Stimulated activated memory B cell treated with anti-CD40 and anti-IgM and Interleukin-4, amounts not matched to agents 10 μg/mL and 1 μg/mL and 100 μg/mL, for 72 hours (primary cell): ENCODE data around the gene TMEM178B.

ENCODE experiments used
- ATAC-seq: fragments of 150-1000 bp; cut with Tn5 transposase; 2 replicates; pipeline ENCODE4 v1.10.0; 2021
- H3K27ac Mint-ChIP-seq: one replicate; pipeline ENCODE4 v1.8.0; 2022; ENCODE audit warnings: mild to moderate bottlenecking, mixed read lengths
- H3K27me3 Mint-ChIP-seq: one replicate; pipeline ENCODE4 v1.8.0; 2022; ENCODE audit warnings: mixed read lengths
- H3K36me3 Mint-ChIP-seq: one replicate; pipeline ENCODE4 v1.8.0; 2022; ENCODE audit warnings: mixed read lengths
- H3K4me1 Mint-ChIP-seq: one replicate; pipeline ENCODE4 v1.8.0; 2022; ENCODE audit warnings: mixed read lengths
- H3K4me3 Mint-ChIP-seq: one replicate; pipeline ENCODE4 v1.8.0; 2022; ENCODE audit warnings: mild to moderate bottlenecking, moderate library complexity, mixed read lengths
- H3K9me3 Mint-ChIP-seq: one replicate; pipeline ENCODE4 v1.8.0; 2022; ENCODE audit warnings: mixed read lengths

TMEM178B gene

GRCh38 chr7:141295367-141295895 is 221.6 kb downstream of the TMEM178B start:
- H3K27me3 Mint-ChIP-seq, result peaks cover 2% of the 10 kb centered on the region
- H3K27ac Mint-ChIP-seq, result no peak overlapping the region
- H3K36me3 Mint-ChIP-seq, result no peaks in the 10 kb centered on the region
- no peak for ATAC-seq
- peaks cover under 1% of the 10 kb centered on the region for H3K9me3 Mint-ChIP-seq
- H3K4me3 Mint-ChIP-seq, result no peak overlapping the region
- no peaks in the 10 kb centered on the region for H3K4me1 Mint-ChIP-seq

GRCh38 chr7:141300816-141301215 is 227.0 kb downstream of the TMEM178B start:
- ATAC-seq, result no peak
- no peaks in the 10 kb centered on the region for H3K4me1 Mint-ChIP-seq
- no peak overlapping the region for H3K27ac Mint-ChIP-seq
- H3K9me3 Mint-ChIP-seq, result peaks cover 5% of the 10 kb centered on the region
- H3K36me3 Mint-ChIP-seq, result no peaks in the 10 kb centered on the region
- peaks cover 14% of the 10 kb centered on the region for H3K27me3 Mint-ChIP-seq
- H3K4me3 Mint-ChIP-seq, result no peak overlapping the region

- peaks cover 5% of the 10 kb centered on the region for H3K9me3 Mint-ChIP-seq
- no peak overlapping the region for H3K4me3 Mint-ChIP-seq
- peaks cover 14% of the 10 kb centered on the region for H3K27me3 Mint-ChIP-seq
- no peak overlapping the region for H3K27ac Mint-ChIP-seq
- H3K36me3 Mint-ChIP-seq, result no peaks in the 10 kb centered on the region
- ATAC-seq, result no peak
- H3K4me1 Mint-ChIP-seq, result no peaks in the 10 kb centered on the region
Observed at GRCh38 chr7:141301544-141301943, 227.7 kb downstream of the TMEM178B start.

- Mint-ChIP-seq H3K4me1 (no peaks in the 10 kb centered on the region), H3K36me3 (no peaks in the 10 kb centered on the region), H3K27me3 (peaks cover 14% of the 10 kb centered on the region), H3K9me3 (peaks cover 5% of the 10 kb centered on the region), H3K4me3 (no peak overlapping the region), H3K27ac (no peak overlapping the region)
- ATAC-seq, result no peak
Observed at GRCh38 chr7:141302617-141303016, 228.8 kb downstream of the TMEM178B start.

GRCh38 chr7:141304291-141304690 is 230.4 kb downstream of the TMEM178B start:
- Mint-ChIP-seq H3K9me3 (peaks cover 5% of the 10 kb centered on the region), H3K27me3 (peaks cover 14% of the 10 kb centered on the region), H3K4me3 (no peak overlapping the region), H3K27ac (no peak overlapping the region), H3K4me1 (no peaks in the 10 kb centered on the region), H3K36me3 (no peaks in the 10 kb centered on the region)
- no peak for ATAC-seq

- no peaks in the 10 kb centered on the region for H3K4me1 Mint-ChIP-seq
- no peak overlapping the region for H3K27ac Mint-ChIP-seq
- H3K9me3 Mint-ChIP-seq, result no peaks in the 10 kb centered on the region
- no peak overlapping the region for H3K4me3 Mint-ChIP-seq
- no peaks in the 10 kb centered on the region for H3K36me3 Mint-ChIP-seq
- ATAC-seq, result no peak
- H3K27me3 Mint-ChIP-seq, result peaks cover 6% of the 10 kb centered on the region
Observed at GRCh38 chr7:141306081-141306480, 232.2 kb downstream of the TMEM178B start.

GRCh38 chr7:141312395-141312794 is 238.5 kb downstream of the TMEM178B start:
- Mint-ChIP-seq H3K27ac (no peak overlapping the region), H3K4me3 (no peak overlapping the region), H3K27me3 (no peaks in the 10 kb centered on the region), H3K9me3 (no peaks in the 10 kb centered on the region), H3K36me3 (no peaks in the 10 kb centered on the region), H3K4me1 (no peaks in the 10 kb centered on the region)
- ATAC-seq, result no peak

- H3K27ac Mint-ChIP-seq, result no peak overlapping the region
- no peak for ATAC-seq
- no peaks in the 10 kb centered on the region for H3K9me3 Mint-ChIP-seq
- no peaks in the 10 kb centered on the region for H3K27me3 Mint-ChIP-seq
- H3K36me3 Mint-ChIP-seq, result no peaks in the 10 kb centered on the region
- H3K4me3 Mint-ChIP-seq, result no peak overlapping the region
- no peaks in the 10 kb centered on the region for H3K4me1 Mint-ChIP-seq
Observed at GRCh38 chr7:141312828-141313521, 239.1 kb downstream of the TMEM178B start.

GRCh38 chr7:141313896-141314295 is 240.0 kb downstream of the TMEM178B start:
- H3K4me1 Mint-ChIP-seq, result no peaks in the 10 kb centered on the region
- no peak overlapping the region for H3K4me3 Mint-ChIP-seq
- no peaks in the 10 kb centered on the region for H3K36me3 Mint-ChIP-seq

GRCh38 chr7:141317033-141317585 is 243.2 kb downstream of the TMEM178B start:
- ATAC-seq, result no peak
- Mint-ChIP-seq H3K4me3 (no peak overlapping the region), H3K36me3 (no peaks in the 10 kb centered on the region), H3K9me3 (no peaks in the 10 kb centered on the region), H3K27me3 (peaks cover 8% of the 10 kb centered on the region), H3K27ac (no peak overlapping the region), H3K4me1 (no peaks in the 10 kb centered on the region)

More at GRCh38 chr7:141313896-141314295, 240.0 kb downstream of the TMEM178B start:
- Mint-ChIP-seq H3K27me3 (no peaks in the 10 kb centered on the region), H3K27ac (no peak overlapping the region), H3K9me3 (no peaks in the 10 kb centered on the region)
- ATAC-seq, result no peak

- H3K9me3 Mint-ChIP-seq, result peaks cover 4% of the 10 kb centered on the region
- no peak overlapping the region for H3K27ac Mint-ChIP-seq
- H3K27me3 Mint-ChIP-seq, result peaks cover 25% of the 10 kb centered on the region
- no peak overlapping the region for H3K4me3 Mint-ChIP-seq
- H3K4me1 Mint-ChIP-seq, result no peaks in the 10 kb centered on the region
- ATAC-seq, result no peak
- H3K36me3 Mint-ChIP-seq, result no peaks in the 10 kb centered on the region
Observed at GRCh38 chr7:141320287-141320686, 246.4 kb downstream of the TMEM178B start.

GRCh38 chr7:141322383-141322782 is 248.5 kb downstream of the TMEM178B start:
- Mint-ChIP-seq H3K4me1 (no peaks in the 10 kb centered on the region), H3K36me3 (no peaks in the 10 kb centered on the region), H3K9me3 (peaks cover 4% of the 10 kb centered on the region), H3K27ac (no peak overlapping the region), H3K27me3 (peaks cover 25% of the 10 kb centered on the region), H3K4me3 (no peak overlapping the region)
- no peak for ATAC-seq

GRCh38 chr7:141323826-141324225 is 250.0 kb downstream of the TMEM178B start:
- Mint-ChIP-seq H3K36me3 (no peaks in the 10 kb centered on the region), H3K27me3 (peaks cover 25% of the 10 kb centered on the region), H3K4me1 (no peaks in the 10 kb centered on the region), H3K27ac (no peak overlapping the region), H3K9me3 (peaks cover 4% of the 10 kb centered on the region), H3K4me3 (no peak overlapping the region)
- no peak for ATAC-seq

- Mint-ChIP-seq H3K4me3 (no peak overlapping the region), H3K27me3 (peaks cover 25% of the 10 kb centered on the region), H3K4me1 (no peaks in the 10 kb centered on the region), H3K36me3 (no peaks in the 10 kb centered on the region), H3K27ac (no peak overlapping the region), H3K9me3 (peaks cover 4% of the 10 kb centered on the region)
- no peak for ATAC-seq
Observed at GRCh38 chr7:141324870-141325269, 251.0 kb downstream of the TMEM178B start.

GRCh38 chr7:141325275-141325674 is 251.4 kb downstream of the TMEM178B start:
- no peak overlapping the region for H3K27ac Mint-ChIP-seq
- H3K27me3 Mint-ChIP-seq, result peaks cover 25% of the 10 kb centered on the region
- peaks cover 4% of the 10 kb centered on the region for H3K9me3 Mint-ChIP-seq
- ATAC-seq, result no peak
- H3K4me1 Mint-ChIP-seq, result no peaks in the 10 kb centered on the region
- H3K4me3 Mint-ChIP-seq, result no peak overlapping the region
- H3K36me3 Mint-ChIP-seq, result no peaks in the 10 kb centered on the region

- peaks cover 4% of the 10 kb centered on the region for H3K9me3 Mint-ChIP-seq
- H3K4me1 Mint-ChIP-seq, result no peaks in the 10 kb centered on the region
- no peak overlapping the region for H3K27ac Mint-ChIP-seq
- H3K4me3 Mint-ChIP-seq, result no peak overlapping the region
- no peaks in the 10 kb centered on the region for H3K36me3 Mint-ChIP-seq
- no peak for ATAC-seq
- H3K27me3 Mint-ChIP-seq, result peaks cover 12% of the 10 kb centered on the region
Observed at GRCh38 chr7:141328290-141328689, 254.4 kb downstream of the TMEM178B start.
